ENCODE data around the gene EEF1AKMT4. TPM values are rescaled to one million over a fixed set of nuclear protein-coding genes. Genes with fewer than 3 reads are reported as not detected.
A peak's percentile ranks its signal among the peaks of the same experiment; 100 is the strongest.

The EEF1AKMT4 gene
- total RNA-seq, 1 experiment from 2014 or later: 8.1 TPM

DNA sequence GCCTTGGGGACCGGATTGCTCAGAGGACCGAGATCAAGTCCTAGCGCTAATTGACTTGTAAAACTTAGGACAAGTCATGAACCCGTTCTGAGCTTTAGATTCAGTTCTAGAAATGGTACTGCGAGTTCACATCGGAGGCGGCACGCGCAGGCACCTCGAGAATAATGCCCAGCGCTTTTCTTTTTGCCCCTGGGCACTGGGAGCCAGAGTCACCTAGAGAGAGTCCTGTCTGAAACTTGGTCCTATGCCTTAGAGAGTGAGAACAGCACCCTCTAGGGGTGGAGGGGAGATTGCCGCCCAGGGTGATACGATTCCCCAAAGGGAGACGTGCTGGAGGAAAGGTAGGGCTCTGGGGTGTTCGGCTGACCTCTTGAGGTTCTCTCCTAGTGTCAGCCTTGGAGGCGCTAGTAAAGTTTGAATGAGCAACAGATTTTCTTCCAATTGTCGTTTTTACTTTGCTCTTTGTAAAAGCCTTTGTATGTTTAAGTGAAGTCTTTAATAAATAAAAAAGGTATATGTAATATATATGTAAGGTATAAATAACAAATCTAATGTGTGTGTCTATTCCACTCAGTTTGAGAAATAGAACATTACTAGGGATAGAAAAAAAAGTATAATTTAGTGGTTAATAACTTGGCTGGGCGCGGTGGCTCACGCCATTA is 826 bp downstream of the EEF1AKMT4 start:
- H2BK5ac ChIP-seq (ENCODE audit: insufficient read length, low read length): no peak overlapping the region
- no peaks in the 10 kb centered on the region for H3K27me3 ChIP-seq (ENCODE audit: insufficient read depth, low read length)
- H4K91ac ChIP-seq (ENCODE audit: insufficient read length, low read depth, low read length): no peak overlapping the region
- H3K9me3 ChIP-seq (ENCODE audit: control insufficient read depth, low read depth, low read length): no peaks in the 10 kb centered on the region
- no peak overlapping the region for H2BK15ac ChIP-seq (ENCODE audit: low read depth, low read length)
- peak; percentile 94 for DNase-seq
- H3K4me1 ChIP-seq (ENCODE audit: insufficient read depth, low read length): no peaks in the 10 kb centered on the region
- H3K23ac ChIP-seq (ENCODE audit: insufficient read length, low read depth, low read length): no peak overlapping the region
- no peak overlapping the region for H3T11ph ChIP-seq (ENCODE audit: low read length)
- no peaks in the 10 kb centered on the region; a peak in 1 of 5 replicates for H3K9me3 Mint-ChIP-seq
- peak overlapping the region in 1 of 3 experiments; percentile 73; a peak in 1 of 7 replicates for H3K27ac Mint-ChIP-seq
- peak overlapping the region; percentile 35 for H3K9ac ChIP-seq (ENCODE audit: extremely low read depth, insufficient read length, low read length)
- H3K27me3 Mint-ChIP-seq (ENCODE audit: low read depth): no peaks in the 10 kb centered on the region
- H4K8ac ChIP-seq (replicated peaks; ENCODE audit: insufficient read length, low read depth, low read length): no peak overlapping the region
- TF ChIP-seq, protein P1, sequence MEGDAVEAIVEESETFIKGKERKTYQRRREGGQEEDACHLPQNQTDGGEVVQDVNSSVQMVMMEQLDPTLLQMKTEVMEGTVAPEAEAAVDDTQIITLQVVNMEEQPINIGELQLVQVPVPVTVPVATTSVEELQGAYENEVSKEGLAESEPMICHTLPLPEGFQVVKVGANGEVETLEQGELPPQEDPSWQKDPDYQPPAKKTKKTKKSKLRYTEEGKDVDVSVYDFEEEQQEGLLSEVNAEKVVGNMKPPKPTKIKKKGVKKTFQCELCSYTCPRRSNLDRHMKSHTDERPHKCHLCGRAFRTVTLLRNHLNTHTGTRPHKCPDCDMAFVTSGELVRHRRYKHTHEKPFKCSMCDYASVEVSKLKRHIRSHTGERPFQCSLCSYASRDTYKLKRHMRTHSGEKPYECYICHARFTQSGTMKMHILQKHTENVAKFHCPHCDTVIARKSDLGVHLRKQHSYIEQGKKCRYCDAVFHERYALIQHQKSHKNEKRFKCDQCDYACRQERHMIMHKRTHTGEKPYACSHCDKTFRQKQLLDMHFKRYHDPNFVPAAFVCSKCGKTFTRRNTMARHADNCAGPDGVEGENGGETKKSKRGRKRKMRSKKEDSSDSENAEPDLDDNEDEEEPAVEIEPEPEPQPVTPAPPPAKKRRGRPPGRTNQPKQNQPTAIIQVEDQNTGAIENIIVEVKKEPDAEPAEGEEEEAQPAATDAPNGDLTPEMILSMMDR (conservative IDR thresholded peaks at IDR 0.05): peak; percentile 97
- H3K79me2 ChIP-seq (ENCODE audit: insufficient read depth, low read length): no peaks in the 10 kb centered on the region
- peaks cover 5% of the 10 kb centered on the region for H3K23me2 ChIP-seq (ENCODE audit: insufficient read length, low read depth, low read length, poor library complexity, severe bottlenecking)
- peaks cover 2 to 6% of the 10 kb centered on the region in 2 experiments; a peak in 2 of 4 replicates for H3K4me1 Mint-ChIP-seq
- no peak overlapping the region for H2BK20ac ChIP-seq (ENCODE audit: low read depth, low read length, poor library complexity, severe bottlenecking)
- H4K20me1 ChIP-seq (ENCODE audit: control insufficient read depth, insufficient read depth, insufficient read length): no peaks in the 10 kb centered on the region
- H2BK12ac ChIP-seq (ENCODE audit: insufficient read length, low read depth, low read length): no peak overlapping the region
- H4K5ac ChIP-seq (ENCODE audit: insufficient read length, low read depth, low read length): no peak overlapping the region
- H3K36me3 Mint-ChIP-seq (ENCODE audit: insufficient read depth in 1 of 3, low read depth in 3 of 3): peaks cover 0 to 9% (median 5%) of the 10 kb centered on the region in 3 experiments; a peak in 5 of 7 replicates
- H3K4ac ChIP-seq (ENCODE audit: low read depth, low read length): no peak overlapping the region
- no peak overlapping the region for H3K56ac ChIP-seq (ENCODE audit: insufficient read length, low read depth, low read length)
- no CpG with 5 or more reads among the region's 20 CpGs for WGBS (ENCODE audit: extremely low coverage, insufficient read length, low lambda C conversion rate)
- H2BK120ac ChIP-seq (ENCODE audit: low read depth, low read length, poor library complexity, severe bottlenecking): no peak overlapping the region
- peak overlapping the region; percentile 82 to 92 for H3K4me3 Mint-ChIP-seq
- peak overlapping the region; percentile 56 for H3K4me2 ChIP-seq (ENCODE audit: insufficient read depth, insufficient read length, low read length)
- no peak overlapping the region for H2AK5ac ChIP-seq (ENCODE audit: insufficient read length, low read length)
- no peak overlapping the region for H3K18ac ChIP-seq (ENCODE audit: insufficient read length, low read depth, low read length)
- H3K27ac ChIP-seq (ENCODE audit: insufficient read length, low read depth, low read length): no peak overlapping the region
- H3K14ac ChIP-seq (ENCODE audit: insufficient read depth, low read length): no peak overlapping the region
- no peak overlapping the region for H2AFZ ChIP-seq (ENCODE audit: low read length)
- H3K79me1 ChIP-seq (ENCODE audit: insufficient read depth, low read depth, low read length, poor library complexity, severe bottlenecking): no peaks in the 10 kb centered on the region
